AG10803 (cell line): Measurements from ENCODE around the gene LCP1.

ENCODE experiments used
- DNase-seq: peaks from one replicate; pipeline ENCODE4 v3.0.0; 2010; ENCODE audit warnings: low read depth
- H3K4me3 ChIP-seq: 2 replicates; pipeline ENCODE4 v1.5.1; 2011; ENCODE audit warnings: mild to moderate bottlenecking, low read length, control low read depth
- CTCF ChIP-seq: conservative IDR thresholded peaks from 2 replicates; pipeline ENCODE4 v1.5.1; 2011; ENCODE audit warnings: mild to moderate bottlenecking, low read length, control low read depth, inconsistent platforms

Gene LCP1

GRCh38 chr13:46210362-46211083 is 28.5 kb upstream of the LCP1 start:
- no peak for TF ChIP-seq CTCF
- no peak overlapping the region for H3K4me3 ChIP-seq
- DNase-seq: no peak

GRCh38 chr13:46207828-46208227 is 25.9 kb upstream of the LCP1 start:
- DNase-seq: no peak
- TF ChIP-seq CTCF: no peak
- H3K4me3 ChIP-seq: no peak overlapping the region

GRCh38 chr13:46206143-46206542 is 24.2 kb upstream of the LCP1 start:
- no peak for TF ChIP-seq CTCF
- DNase-seq: no peak
- no peak overlapping the region for H3K4me3 ChIP-seq

GRCh38 chr13:46202966-46203365 is 21.0 kb upstream of the LCP1 start:
- DNase-seq: no peak
- no peak for TF ChIP-seq CTCF
- H3K4me3 ChIP-seq: no peak overlapping the region

GRCh38 chr13:46202188-46202795 is 20.3 kb upstream of the LCP1 start:
- DNase-seq: no peak
- no peak for TF ChIP-seq CTCF
- H3K4me3 ChIP-seq: no peak overlapping the region

GRCh38 chr13:46198696-46199193 is 16.8 kb upstream of the LCP1 start:
- DNase-seq: no peak
- H3K4me3 ChIP-seq: no peak overlapping the region
- no peak for TF ChIP-seq CTCF
